ENCODE results near the gene XYLT2. TPM values are rescaled to one million over a fixed set of nuclear protein-coding genes. Genes with fewer than 3 reads are reported as not detected.

Gene XYLT2
- total and polyA plus RNA-seq, 9 of the 15 experiments (the other 6 are each of a cell fraction or from before 2014, with no cell fraction given), result 0.63 to 9.1 (median 4.3) TPM

GRCh38 chr17:50345432-50346312 lies at the start of gene XYLT2 (continued):
- no peak for TF ChIP-seq REST (IDR thresholded peaks at IDR 0.05; ENCODE audit: borderline replicate concordance)
- 0 out of 2 replicates have a peak, but pooled peaks have one; percentile 7 for TF ChIP-seq REST (CRISPR knock-in tag; IDR thresholded peaks at IDR 0.05; ENCODE audit: low read depth)
- TF ChIP-seq ZNF507 (tag; conservative IDR thresholded peaks at IDR 0.05), result no peak
- no peak for TF ChIP-seq ZNF668 (CRISPR knock-in tag; IDR thresholded peaks at IDR 0.05)
- TF ChIP-seq NR2C2 (CRISPR knock-in tag; IDR thresholded peaks at IDR 0.05), result no peak; the same call in 1 of the 2 replicates
- peak; percentile 50 for TF ChIP-seq NR2C2 (tag; IDR thresholded peaks at IDR 0.05)
- no peak for TF ChIP-seq HDAC8 (tag; IDR thresholded peaks at IDR 0.05)
- no peak for TF ChIP-seq MTA1 (IDR thresholded peaks at IDR 0.05; ENCODE audit: borderline replicate concordance)
- no peak for TF ChIP-seq ZC3H11A (IDR thresholded peaks at IDR 0.05; ENCODE audit: low read depth, low read length)
- no peak for TF ChIP-seq NR2F6 (CRISPR knock-in tag; IDR thresholded peaks at IDR 0.05)
- no peak for TF ChIP-seq HMGN3 (IDR thresholded peaks at IDR 0.05; ENCODE audit: borderline replicate concordance, extremely low read depth, insufficient read length, low read depth, low read length)
- no peak for TF ChIP-seq ESRRB (CRISPR knock-in tag; IDR thresholded peaks at IDR 0.05; ENCODE audit: borderline replicate concordance)
- TF ChIP-seq GATAD2A (IDR thresholded peaks at IDR 0.05), result no peak
- TF ChIP-seq RFX5 (IDR thresholded peaks at IDR 0.05; ENCODE audit: low read depth, low read length), result no peak
- TF ChIP-seq ZNF589 (CRISPR knock-in tag; IDR thresholded peaks at IDR 0.05; ENCODE audit: low read depth), result 0 out of 2 replicates have a peak, but pooled peaks have one; percentile 33
- TF ChIP-seq BRCA1 (IDR thresholded peaks at IDR 0.05), result no peak
- TF ChIP-seq BRCA1 (CRISPR knock-in tag; IDR thresholded peaks at IDR 0.05), result no peak
- no peak for TF ChIP-seq BCOR (IDR thresholded peaks at IDR 0.05)
- TF ChIP-seq ZNF79 (CRISPR knock-in tag; IDR thresholded peaks at IDR 0.05; ENCODE audit: low read depth), result no peak
- peak; percentile 38 to 63; a peak in 2 of 4 replicates for TF ChIP-seq NONO (IDR thresholded peaks at IDR 0.05; ENCODE audit: low read depth in 2 of 2, low read length in 1 of 2)
- TF ChIP-seq ZNF511 (CRISPR knock-in tag; IDR thresholded peaks at IDR 0.05), result peak; percentile 80
- TF ChIP-seq TCF7 (IDR thresholded peaks at IDR 0.05; ENCODE audit: borderline replicate concordance), result no peak

All from K562 (cell line).